ENCODE measurements around the gene PLXDC2. TPM values are rescaled to one million over a fixed set of nuclear protein-coding genes. Genes with fewer than 3 reads are reported as not detected.

Gene PLXDC2
- total RNA-seq, 1 donor from 2014 or later = 0.86 TPM

- no peak for TF ChIP-seq CTCF (conservative IDR thresholded peaks at IDR 0.05; ENCODE audit: low read depth, low read length)
- H3K4me3 ChIP-seq (ENCODE audit: low read depth, low read length) = no peak overlapping the region
- no peak for DNase-seq (ENCODE audit: low read depth)
Measured at GRCh38 chr10:20006169-20006870, 190.1 kb downstream of the PLXDC2 start.

- no peak for DNase-seq (ENCODE audit: low read depth)
- no peak overlapping the region for H3K4me3 ChIP-seq (ENCODE audit: low read depth, low read length)
- TF ChIP-seq CTCF (conservative IDR thresholded peaks at IDR 0.05; ENCODE audit: low read depth, low read length) = no peak
Measured at GRCh38 chr10:20007426-20007825, 191.2 kb downstream of the PLXDC2 start.

GRCh38 chr10:20013991-20014750 is 197.9 kb downstream of the PLXDC2 start:
- TF ChIP-seq CTCF (conservative IDR thresholded peaks at IDR 0.05; ENCODE audit: low read depth, low read length) = no peak
- DNase-seq (ENCODE audit: low read depth) = no peak
- H3K4me3 ChIP-seq (ENCODE audit: low read depth, low read length) = no peak overlapping the region

GRCh38 chr10:20017961-20018360 is 201.7 kb downstream of the PLXDC2 start:
- no peak for DNase-seq (ENCODE audit: low read depth)
- TF ChIP-seq CTCF (conservative IDR thresholded peaks at IDR 0.05; ENCODE audit: low read depth, low read length) = no peak
- no peak overlapping the region for H3K4me3 ChIP-seq (ENCODE audit: low read depth, low read length)

DNA sequence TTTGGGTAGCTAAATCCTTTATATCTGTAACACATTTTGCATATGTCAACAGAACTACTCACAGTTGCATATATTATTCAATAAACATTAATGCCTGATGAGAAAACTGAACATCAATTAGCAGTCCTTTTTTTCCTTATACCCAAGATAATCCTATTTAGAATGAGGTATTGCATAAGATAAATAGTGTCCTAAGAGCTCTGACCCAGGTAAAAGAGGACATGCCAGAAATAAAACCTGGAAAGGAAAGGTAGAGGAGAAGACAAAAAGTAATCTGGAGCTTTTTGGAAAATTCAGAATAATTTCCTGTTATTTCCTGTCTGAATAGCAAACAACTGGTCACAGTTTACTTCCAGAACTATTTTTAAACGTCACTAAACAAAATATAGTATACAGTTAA is 204.4 kb downstream of the PLXDC2 start:
- no peak for DNase-seq (ENCODE audit: low read depth)
- no peak overlapping the region for H3K4me3 ChIP-seq (ENCODE audit: low read depth, low read length)
- no peak for TF ChIP-seq CTCF (conservative IDR thresholded peaks at IDR 0.05; ENCODE audit: low read depth, low read length)

DNA sequence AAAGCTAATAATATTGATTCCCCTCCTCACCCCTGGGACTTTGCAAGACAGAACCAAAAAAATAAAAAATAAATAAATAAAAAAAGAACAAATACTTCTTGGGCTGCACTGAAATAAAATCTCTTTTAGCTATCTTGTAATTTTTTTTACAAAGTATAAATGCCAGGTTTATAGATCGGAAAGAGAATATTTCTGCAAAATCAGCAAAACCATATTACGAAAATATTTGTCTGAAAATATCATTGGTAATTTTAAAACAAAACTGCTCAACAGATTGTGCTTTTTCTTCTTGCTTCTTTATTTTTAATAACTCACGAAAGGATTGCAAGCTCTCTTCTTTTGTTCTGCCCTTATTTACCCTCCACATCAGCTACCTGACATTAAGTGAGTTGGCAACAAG is 213.3 kb downstream of the PLXDC2 start:
- no peak for DNase-seq (ENCODE audit: low read depth)
- no peak for TF ChIP-seq CTCF (conservative IDR thresholded peaks at IDR 0.05; ENCODE audit: low read depth, low read length)
- H3K4me3 ChIP-seq (ENCODE audit: low read depth, low read length) = no peak overlapping the region

All from epithelial cell of proximal tubule (primary cell).